WI38 (cell line): ENCODE measurements around the gene NIT1.

ENCODE experiments used
- H3K4me3 ChIP-seq: 2 replicates; pipeline ENCODE4 v1.5.1; 2011; ENCODE audit warnings: low read depth, mild to moderate bottlenecking, control low read depth, low read length
- CTCF ChIP-seq: IDR thresholded peaks from 2 replicates; pipeline ENCODE4 v1.5.1; 2012; ENCODE audit warnings: low read depth, mild to moderate bottlenecking, control low read depth, low read length

The NIT1 gene

GRCh38 chr1:161128591-161129420 lies 10.9 kb downstream of the NIT1 start:
- no peak for TF ChIP-seq CTCF
- no peak overlapping the region for H3K4me3 ChIP-seq

GRCh38 chr1:161130266-161130665 lies 12.4 kb downstream of the NIT1 start:
- TF ChIP-seq CTCF: no peak
- no peak overlapping the region for H3K4me3 ChIP-seq

- TF ChIP-seq CTCF: no peak
- peak overlapping the region; percentile 69 for H3K4me3 ChIP-seq
Observed at GRCh38 chr1:161131523-161132409, 13.9 kb downstream of the NIT1 start.

- TF ChIP-seq CTCF: no peak
Observed at GRCh38 chr1:161132410-161133219, 14.7 kb downstream of the NIT1 start, which contains the start of gene DEDD. Gene DEDD (minus strand): TSS chr1:161132667. CDS start chr1:161124462, 8,205 bp downstream.

DNA sequence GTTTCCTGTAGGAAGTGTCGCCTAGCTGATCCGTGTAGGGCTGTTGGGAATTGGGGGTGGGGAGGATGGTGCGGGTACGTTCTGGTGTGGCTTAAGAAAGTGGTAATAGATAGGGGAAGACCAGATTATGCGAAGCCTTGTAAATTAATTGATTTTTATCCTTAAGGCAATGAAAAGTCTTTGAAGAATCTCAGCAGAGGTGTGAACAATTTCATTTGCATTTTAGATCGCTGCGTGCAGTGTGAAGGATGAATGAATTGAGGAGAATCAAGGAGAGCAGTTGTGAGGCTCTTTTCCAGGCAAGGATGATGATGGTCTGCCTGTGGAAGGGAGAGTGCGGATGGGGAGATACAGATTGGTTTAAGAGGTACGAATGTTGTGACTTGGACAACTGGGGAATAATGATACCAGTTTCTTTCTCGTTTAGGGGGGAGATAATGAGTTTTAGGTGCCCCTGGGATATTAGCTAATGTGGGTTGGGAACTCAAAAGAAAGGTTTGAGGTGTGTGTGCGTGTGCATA lies 15.4 kb downstream of the NIT1 start:
- peak overlapping the region; percentile 69 for H3K4me3 ChIP-seq
- TF ChIP-seq CTCF: no peak

More at GRCh38 chr1:161132410-161133219, 14.7 kb downstream of the NIT1 start, which contains the start of gene DEDD:
- H3K4me3 ChIP-seq: peak within 1 kb of the TSS; percentile 69

DNA sequence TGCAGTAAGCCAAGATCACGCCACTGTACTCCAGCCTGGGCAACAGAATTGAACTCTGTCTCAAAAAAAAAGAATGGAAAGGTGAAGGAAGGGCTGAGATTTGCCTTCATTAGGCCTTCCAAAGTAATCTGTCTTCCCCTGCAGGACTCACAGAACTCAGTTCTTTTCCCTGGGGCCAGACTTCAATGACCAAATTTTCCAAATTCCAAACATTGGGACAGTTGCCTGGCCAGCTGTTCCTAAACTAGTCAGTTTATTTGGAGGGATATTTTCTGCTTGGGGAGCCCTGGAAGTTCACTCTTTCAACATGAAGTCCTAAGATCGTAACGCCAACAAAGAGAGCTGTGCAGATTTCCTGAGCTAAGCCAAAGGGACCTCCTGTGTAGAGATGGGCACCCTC lies 20.0 kb downstream of the NIT1 start:
- TF ChIP-seq CTCF: no peak
- no peak overlapping the region for H3K4me3 ChIP-seq
